RWPE1 (cell line): ENCODE data around the gene AQP12A.

ENCODE experiments used
- CTCF ChIA-PET: fragments of 350-600 bp; sonication (Branson Sonifier 250); formaldehyde crosslinking; extraction: SDS; loops from one replicate; lab custom pipeline; 2021; lab: Yijun Ruan, JAX
- POLR2A ChIA-PET: fragments of 400-600 bp; formaldehyde crosslinking; extraction: SDS; loops from one replicate; lab custom pipeline; 2020; ENCODE audit warnings: antibody characterized with exemption; ENCODE audit not compliant: low non-redundant PET; lab: Yijun Ruan, JAX
- DNase-seq: peaks from one replicate; pipeline ENCODE4 v3.0.0; 2012; ENCODE audit warnings: low spot score
- H3K27ac ChIP-seq: fragments of 450-650 bp; 2 replicates; pipeline ENCODE4 v1.5.1; 2017
- TF ChIP-seq, protein P1 (sequence below): fragments of 450-650 bp; conservative IDR thresholded peaks from 2 replicates; pipeline ENCODE4 v1.5.1; 2017; ENCODE audit warnings: low read depth, mild to moderate bottlenecking

AQP12A gene

DNA sequence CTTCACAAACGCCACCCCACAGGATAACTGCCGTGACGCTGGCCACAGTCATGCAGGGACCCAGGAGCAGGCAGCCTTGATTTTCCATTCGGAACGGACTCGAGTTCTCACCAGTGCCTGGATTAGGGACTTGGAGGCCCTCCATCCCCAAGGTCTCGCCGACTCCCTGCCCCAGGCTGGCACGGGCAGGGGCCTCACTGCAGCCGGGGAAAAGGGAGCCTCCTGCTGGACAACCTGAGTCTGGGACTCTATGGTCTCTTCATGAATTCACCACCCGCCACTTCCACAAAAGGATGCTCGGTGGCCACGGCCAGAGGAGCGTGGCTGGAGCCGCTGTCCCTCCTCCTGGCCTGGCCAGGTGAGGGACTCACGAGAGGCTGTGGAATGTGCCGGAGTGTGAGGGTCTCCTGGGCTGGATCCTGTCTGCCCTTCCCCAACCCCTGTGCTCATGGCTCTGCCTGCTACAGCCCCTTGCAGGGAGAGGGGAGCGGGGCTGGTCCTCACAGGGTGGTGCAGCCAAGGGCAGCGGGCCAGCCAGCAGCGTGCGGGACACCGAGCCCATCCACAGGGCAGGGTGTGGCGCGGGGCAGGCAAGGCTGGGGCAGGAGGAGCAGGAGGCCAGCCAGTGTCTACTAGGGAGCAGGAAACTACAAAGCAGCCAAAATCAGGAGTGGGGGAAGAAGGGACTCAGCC, 42.3 kb downstream of the AQP12A start:
- ChIA-PET POLR2A (no interaction called here), CTCF (no interaction called here)
- no peak overlapping the region for H3K27ac ChIP-seq
- DNase-seq: no peak
- TF ChIP-seq, protein P1, sequence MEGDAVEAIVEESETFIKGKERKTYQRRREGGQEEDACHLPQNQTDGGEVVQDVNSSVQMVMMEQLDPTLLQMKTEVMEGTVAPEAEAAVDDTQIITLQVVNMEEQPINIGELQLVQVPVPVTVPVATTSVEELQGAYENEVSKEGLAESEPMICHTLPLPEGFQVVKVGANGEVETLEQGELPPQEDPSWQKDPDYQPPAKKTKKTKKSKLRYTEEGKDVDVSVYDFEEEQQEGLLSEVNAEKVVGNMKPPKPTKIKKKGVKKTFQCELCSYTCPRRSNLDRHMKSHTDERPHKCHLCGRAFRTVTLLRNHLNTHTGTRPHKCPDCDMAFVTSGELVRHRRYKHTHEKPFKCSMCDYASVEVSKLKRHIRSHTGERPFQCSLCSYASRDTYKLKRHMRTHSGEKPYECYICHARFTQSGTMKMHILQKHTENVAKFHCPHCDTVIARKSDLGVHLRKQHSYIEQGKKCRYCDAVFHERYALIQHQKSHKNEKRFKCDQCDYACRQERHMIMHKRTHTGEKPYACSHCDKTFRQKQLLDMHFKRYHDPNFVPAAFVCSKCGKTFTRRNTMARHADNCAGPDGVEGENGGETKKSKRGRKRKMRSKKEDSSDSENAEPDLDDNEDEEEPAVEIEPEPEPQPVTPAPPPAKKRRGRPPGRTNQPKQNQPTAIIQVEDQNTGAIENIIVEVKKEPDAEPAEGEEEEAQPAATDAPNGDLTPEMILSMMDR: no peak

DNA sequence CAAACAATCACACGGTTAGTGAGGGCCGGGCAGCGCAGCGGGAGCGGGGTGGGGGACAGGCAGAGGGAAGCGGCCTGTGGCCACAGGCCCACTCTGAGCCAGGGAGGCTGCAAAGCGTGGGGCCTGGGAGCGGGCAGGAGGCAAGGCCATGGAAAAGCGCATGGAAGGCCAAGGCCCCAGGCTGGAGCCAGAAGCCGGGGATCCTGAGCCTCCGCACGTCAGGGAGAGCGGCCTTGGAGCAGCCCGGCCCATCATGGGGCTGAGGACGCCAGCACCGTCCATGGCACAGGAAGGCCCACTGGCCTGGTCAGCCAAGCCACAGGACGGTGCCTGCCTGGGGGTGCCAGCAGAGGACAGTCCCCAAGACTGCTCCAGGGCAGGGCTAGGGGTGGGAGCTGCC, 43.1 kb downstream of the AQP12A start:
- DNase-seq: no peak
- TF ChIP-seq, protein P1: no peak
- POLR2A ChIA-PET: no interaction called here
- H3K27ac ChIP-seq: no peak overlapping the region
- CTCF ChIA-PET: interaction anchor here (1.0 kb wide), 1 partner anchor 18 kb away, joined by 3 read pairs; no protein-coding TSS in a partner anchor

DNA sequence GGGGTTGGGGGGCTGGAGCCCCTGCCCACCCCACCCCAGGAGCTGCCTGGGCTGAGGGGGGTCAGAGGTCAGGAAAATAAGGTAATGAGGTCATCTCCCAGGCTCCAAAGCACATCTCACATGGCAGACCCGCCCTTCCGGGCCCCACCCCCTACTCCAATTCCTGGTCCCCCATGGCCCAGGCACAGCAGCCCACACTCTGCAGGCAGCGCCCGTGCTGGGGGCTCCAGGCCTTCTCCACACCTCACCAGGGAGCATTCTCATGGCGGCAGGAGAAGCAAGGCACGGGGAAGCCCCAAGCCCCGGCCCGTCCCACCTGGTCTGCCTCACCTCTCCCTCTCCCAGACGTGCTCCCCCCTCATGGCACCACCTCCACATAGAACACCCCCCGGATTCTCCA, 43.8 kb downstream of the AQP12A start:
- DNase-seq: no peak
- ChIA-PET CTCF (interaction anchor here (0.6 to 1.0 kb wide), 2 partner anchors 9 to 19 kb away, joined by 3 read pairs; no protein-coding TSS in a partner anchor), POLR2A (no interaction called here)
- no peak overlapping the region for H3K27ac ChIP-seq
- TF ChIP-seq, protein P1: no peak

DNA sequence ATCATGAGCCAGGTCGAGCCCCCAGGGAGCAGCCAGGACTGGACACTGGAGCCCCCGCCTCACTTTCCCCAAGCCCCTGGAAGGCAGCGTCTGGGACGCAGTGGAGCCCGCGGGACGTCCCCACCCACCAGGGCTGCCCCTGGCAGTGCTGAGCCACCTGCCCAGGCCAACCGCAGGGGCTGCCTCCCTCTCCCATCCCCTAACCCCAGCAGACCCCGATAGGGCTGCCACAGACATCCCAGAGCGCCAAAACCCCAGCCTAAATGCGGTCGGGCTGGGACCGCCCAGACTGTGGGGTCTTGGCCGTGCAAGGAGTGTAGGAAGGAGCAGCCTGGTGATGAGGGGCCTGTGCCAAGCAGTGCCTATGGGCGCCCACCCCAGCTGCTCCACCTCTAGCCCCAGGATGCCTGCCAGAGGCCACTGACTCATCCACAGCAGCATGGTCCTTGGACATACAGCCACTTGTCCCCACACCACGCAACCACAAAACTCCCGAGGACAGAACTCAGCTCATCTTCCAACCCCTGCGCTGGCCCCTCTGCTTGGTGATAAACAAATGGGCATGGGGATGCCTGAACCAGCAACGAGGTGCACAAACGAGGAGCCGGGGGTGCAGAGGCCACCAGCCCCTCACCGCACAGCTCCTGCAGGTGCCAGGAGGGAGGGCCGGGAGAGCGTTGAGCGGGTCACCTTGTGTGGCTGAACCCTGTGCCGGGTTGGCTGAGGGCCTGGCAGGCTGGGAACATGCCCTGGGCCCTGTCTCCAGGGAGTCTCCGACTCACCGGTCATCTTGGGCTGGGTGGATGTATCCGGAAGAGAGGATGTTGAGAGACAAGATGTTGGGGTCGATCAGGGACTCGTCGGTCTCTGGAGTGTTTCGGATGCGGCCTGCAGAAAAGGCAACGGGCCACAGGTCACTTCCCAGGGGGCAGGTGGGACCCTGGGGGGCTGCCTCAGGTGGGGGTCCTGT, 44.9 kb downstream of the AQP12A start:
- ChIA-PET CTCF (interaction anchor here (0.6 kb wide), 1 partner anchor 10 kb away, joined by 3 read pairs; no protein-coding TSS in a partner anchor), POLR2A (no interaction called here)
- H3K27ac ChIP-seq: no peak overlapping the region
- DNase-seq: no peak
- TF ChIP-seq, protein P1: no peak

DNA sequence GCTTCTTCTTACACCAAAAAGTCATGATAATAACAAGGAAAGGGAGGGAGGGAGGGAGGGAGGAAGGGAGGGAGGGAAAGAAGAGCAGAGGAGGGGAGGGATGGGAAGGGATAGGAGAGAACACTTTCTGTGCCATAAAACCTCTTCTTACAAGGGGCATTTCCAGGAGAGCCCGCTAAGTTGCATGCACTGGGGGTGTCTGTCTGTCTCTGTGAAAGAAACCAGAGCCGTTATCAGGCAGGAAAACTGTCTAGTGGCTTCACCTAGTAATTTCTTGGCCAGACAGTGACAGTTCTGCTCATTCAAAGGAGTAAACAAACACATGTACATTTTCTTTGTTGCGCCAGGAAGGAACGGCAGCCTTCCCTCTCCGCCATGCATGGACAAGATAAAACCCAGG, 45.8 kb downstream of the AQP12A start:
- H3K27ac ChIP-seq: no peak overlapping the region
- no peak for DNase-seq
- POLR2A ChIA-PET: no interaction called here
- TF ChIP-seq, protein P1: no peak
- CTCF ChIA-PET: no interaction called here

DNA sequence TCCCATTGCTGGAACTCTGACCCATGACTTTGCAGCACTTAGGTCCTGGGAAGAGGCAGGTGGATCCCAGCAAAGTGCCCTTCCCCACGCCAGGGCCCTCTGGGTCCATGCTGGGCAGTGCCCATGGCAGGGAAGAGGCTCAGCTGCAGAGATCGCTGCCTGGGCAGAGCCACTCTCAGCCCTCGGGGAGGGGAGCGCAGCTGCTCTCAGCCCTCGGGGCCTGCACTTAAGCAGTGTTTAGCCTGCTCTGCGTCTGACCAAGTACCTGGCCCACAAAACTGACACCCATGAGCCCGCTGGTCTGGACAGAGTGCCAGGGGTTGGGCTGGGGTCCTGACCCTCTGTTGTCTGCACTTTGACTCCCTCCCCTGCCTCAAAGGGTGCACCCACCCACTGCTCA, 46.3 kb downstream of the AQP12A start:
- CTCF ChIA-PET: no interaction called here
- no peak for DNase-seq
- no peak overlapping the region for H3K27ac ChIP-seq
- POLR2A ChIA-PET: no interaction called here
- TF ChIP-seq, protein P1: no peak
